Esophagus muscularis mucosa (tissue), 4 donors: Measurements from ENCODE around the gene NUP98.

Source experiments
- CTCF ChIP-seq, 3 experiments: fragments of 200-600 bp in 2 of 3; fragments of 450-650 bp in 1 of 3; sonication (generic) in 2 of 3; IDR thresholded peaks; one replicate each; pipeline ENCODE4 v1.5.1; 2017 to 2019; ENCODE audit warnings: antibody characterized with exemption in 3 of 3, mild to moderate bottlenecking in 2 of 3, moderate library complexity in 1 of 3
- EP300 ChIP-seq: sonication (generic); formaldehyde crosslinking; IDR thresholded peaks from one replicate; pipeline ENCODE4 v1.6.1; 2017; ENCODE audit warnings: antibody characterized with exemption
- POLR2A ChIP-seq: fragments of 450-650 bp; IDR thresholded peaks from one replicate; pipeline ENCODE4 v1.6.1; 2017; ENCODE audit warnings: antibody characterized with exemption, moderate library complexity, mild to moderate bottlenecking, low read depth
- POLR2AphosphoS5 ChIP-seq, 2 donors: sonication (generic); formaldehyde crosslinking; IDR thresholded peaks; one replicate each; pipeline ENCODE4 v1.6.1; 2017; ENCODE audit warnings: antibody characterized with exemption in 2 of 2

DNA sequence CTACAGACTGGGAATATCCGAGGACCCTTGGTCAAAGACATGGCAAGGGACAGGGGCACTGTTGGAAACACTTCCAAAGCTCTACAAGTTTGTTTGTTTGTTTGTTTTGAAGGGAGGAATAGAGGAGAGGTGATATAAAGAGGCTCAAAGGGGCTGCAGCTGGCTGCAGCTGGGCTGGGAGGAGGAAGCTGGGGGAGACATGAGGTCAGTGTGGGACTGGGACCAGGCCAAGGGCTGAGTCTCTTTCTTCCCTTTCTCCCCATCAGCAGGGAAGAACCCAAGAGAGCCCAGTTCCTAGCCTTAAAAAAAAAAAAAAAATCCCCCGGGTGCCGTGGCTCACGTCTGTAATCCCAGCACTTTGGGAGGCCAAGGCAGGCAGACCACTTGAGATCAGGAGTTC is 38.4 kb upstream of the NUP98 start:
- TF ChIP-seq CTCF (IDR thresholded peaks at IDR 0.05): no peak
- TF ChIP-seq POLR2A: no peak
- no peak for TF ChIP-seq POLR2AphosphoS5 (IDR thresholded peaks at IDR 0.05)
- no peak for TF ChIP-seq EP300
